HepG2 (cell line): ENCODE data around the gene BRCA1. TPM values are rescaled to one million over a fixed set of nuclear protein-coding genes. Genes with fewer than 3 reads are reported as not detected.

ENCODE experiments used
- BCL6 ChIP-seq: IDR thresholded peaks from 2 replicates; pipeline ENCODE4 v1.6.1; 2016; ENCODE audit warnings: missing genetic modification reagents, missing compliant biosample characterization
- ERF ChIP-seq: IDR thresholded peaks from 2 replicates; pipeline ENCODE4 v1.6.1; 2018; ENCODE audit warnings: missing biosample characterization, missing genetic modification reagents
- KDM4B ChIP-seq: sonication (generic); formaldehyde crosslinking; IDR thresholded peaks from 2 replicates; pipeline ENCODE4 v1.4.0; 2020; ENCODE audit warnings: missing genetic modification reagents
- KLF15 ChIP-seq: sonication (generic); formaldehyde crosslinking; IDR thresholded peaks from 2 replicates; pipeline ENCODE4 v1.8.1; 2023; ENCODE audit warnings: borderline replicate concordance, mild to moderate bottlenecking, inconsistent platforms, missing genetic modification reagents, mixed read lengths
- NFKB2 ChIP-seq: sonication (generic); formaldehyde crosslinking; IDR thresholded peaks from 2 replicates; pipeline ENCODE4 v1.4.0; 2020; ENCODE audit warnings: missing genetic modification reagents, borderline replicate concordance
- NFYC ChIP-seq: IDR thresholded peaks from 2 replicates; pipeline ENCODE4 v1.6.1; 2016; ENCODE audit warnings: missing genetic modification reagents, missing compliant biosample characterization
- NPAS2 ChIP-seq: sonication (generic); formaldehyde crosslinking; IDR thresholded peaks from 2 replicates; pipeline ENCODE4 v1.8.0; 2022; ENCODE audit warnings: mild to moderate bottlenecking, missing genetic modification reagents, borderline replicate concordance
- REST ChIP-seq, 2 experiments: IDR thresholded peaks; 2 replicates each; pipeline ENCODE4 v1.6.1; 2011 to 2012; ENCODE audit warnings: low read length in 2 of 2, borderline replicate concordance in 1 of 2, low read depth in 1 of 2, mild to moderate bottlenecking in 1 of 2, moderate library complexity in 1 of 2
- SETDB1 ChIP-seq: sonication (generic); formaldehyde crosslinking; IDR thresholded peaks from 2 replicates; pipeline ENCODE4 v1.5.1; 2020; ENCODE audit warnings: missing genetic modification reagents, mild to moderate bottlenecking, borderline replicate concordance
- ZFP62 ChIP-seq: sonication (generic); formaldehyde crosslinking; IDR thresholded peaks from 2 replicates; pipeline ENCODE4 v1.4.0; 2020; ENCODE audit warnings: missing genetic modification reagents
- ZNF101 ChIP-seq: sonication (generic); formaldehyde crosslinking; IDR thresholded peaks from 2 replicates; pipeline ENCODE4 v1.4.0; 2020; ENCODE audit warnings: mild to moderate bottlenecking, low read depth, missing genetic modification reagents, borderline replicate concordance
- ZNF572 ChIP-seq: sonication (generic); formaldehyde crosslinking; IDR thresholded peaks from 2 replicates; pipeline ENCODE4 v1.5.1; 2020; ENCODE audit warnings: mild to moderate bottlenecking, missing genetic modification reagents
- ZNF678 ChIP-seq: sonication (generic); formaldehyde crosslinking; IDR thresholded peaks from 2 replicates; pipeline ENCODE4 v1.4.0; 2020; ENCODE audit warnings: mild to moderate bottlenecking, missing genetic modification reagents
- ZNF772 ChIP-seq: sonication (generic); formaldehyde crosslinking; IDR thresholded peaks from 2 replicates; pipeline ENCODE4 v1.5.0; 2020; ENCODE audit warnings: mild to moderate bottlenecking, missing genetic modification reagents
- ZSCAN22 ChIP-seq: sonication (generic); formaldehyde crosslinking; IDR thresholded peaks from 2 replicates; pipeline ENCODE4 v1.4.0; 2020; ENCODE audit warnings: mild to moderate bottlenecking, missing genetic modification reagents
- polyA plus RNA-seq, 8 experiments: library from polyadenylated mRNA; depleted of rRNA in 3 of 8; stranded (reverse) in 7 of 8; unstranded in 1 of 8; fragments of >200 nt; fragmentation: Illumina TruSeq in 4 of 8; extraction: Trizol in 4 of 8; gene quantifications; 2 replicates each; pipeline versions ENCODE4 v1.2.1 to v1.2.3, GENCODE V29; 2011 to 2016; ENCODE audit warnings: low read depth in 4 of 8, missing spikeins in 1 of 8, mixed read lengths in 1 of 8; ENCODE audit not compliant: insufficient read depth in 1 of 8
- total RNA-seq, 5 experiments: library from RNA; depleted of rRNA; stranded (reverse); fragments of >200 nt; fragmentation: Illumina TruSeq; extraction: Trizol; gene quantifications; 2 replicates each; pipeline ENCODE4 v1.2.3, GENCODE V29; 2016; ENCODE audit warnings: low read depth in 1 of 5
- TF ChIP-seq, protein P1 (sequence below): sonication (generic); formaldehyde crosslinking; IDR thresholded peaks from 2 replicates; pipeline ENCODE4; 2020; ENCODE audit warnings: missing genetic modification reagents, mild to moderate bottlenecking, borderline replicate concordance
- TF ChIP-seq, protein P2 (sequence below), 2 experiments: sonication (generic) in 1 of 2; formaldehyde crosslinking in 1 of 2; IDR thresholded peaks; 2 replicates each; pipeline versions ENCODE4 v1.4.0 to v1.6.1; 2016 to 2020; ENCODE audit warnings: borderline replicate concordance in 1 of 2, low read depth in 1 of 2, mild to moderate bottlenecking in 1 of 2, missing genetic modification reagents in 1 of 2

The BRCA1 gene
- total and polyA plus RNA-seq, 2 of the 13 experiments (the other 11 are each of a cell fraction or from before 2014, with no cell fraction given), result 13.3 to 37.5 TPM

- TF ChIP-seq, protein P1, sequence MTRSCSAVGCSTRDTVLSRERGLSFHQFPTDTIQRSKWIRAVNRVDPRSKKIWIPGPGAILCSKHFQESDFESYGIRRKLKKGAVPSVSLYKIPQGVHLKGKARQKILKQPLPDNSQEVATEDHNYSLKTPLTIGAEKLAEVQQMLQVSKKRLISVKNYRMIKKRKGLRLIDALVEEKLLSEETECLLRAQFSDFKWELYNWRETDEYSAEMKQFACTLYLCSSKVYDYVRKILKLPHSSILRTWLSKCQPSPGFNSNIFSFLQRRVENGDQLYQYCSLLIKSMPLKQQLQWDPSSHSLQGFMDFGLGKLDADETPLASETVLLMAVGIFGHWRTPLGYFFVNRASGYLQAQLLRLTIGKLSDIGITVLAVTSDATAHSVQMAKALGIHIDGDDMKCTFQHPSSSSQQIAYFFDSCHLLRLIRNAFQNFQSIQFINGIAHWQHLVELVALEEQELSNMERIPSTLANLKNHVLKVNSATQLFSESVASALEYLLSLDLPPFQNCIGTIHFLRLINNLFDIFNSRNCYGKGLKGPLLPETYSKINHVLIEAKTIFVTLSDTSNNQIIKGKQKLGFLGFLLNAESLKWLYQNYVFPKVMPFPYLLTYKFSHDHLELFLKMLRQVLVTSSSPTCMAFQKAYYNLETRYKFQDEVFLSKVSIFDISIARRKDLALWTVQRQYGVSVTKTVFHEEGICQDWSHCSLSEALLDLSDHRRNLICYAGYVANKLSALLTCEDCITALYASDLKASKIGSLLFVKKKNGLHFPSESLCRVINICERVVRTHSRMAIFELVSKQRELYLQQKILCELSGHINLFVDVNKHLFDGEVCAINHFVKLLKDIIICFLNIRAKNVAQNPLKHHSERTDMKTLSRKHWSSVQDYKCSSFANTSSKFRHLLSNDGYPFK (CRISPR knock-in tag), result peak; percentile 100
- TF ChIP-seq ZNF572 (CRISPR knock-in tag) (peak; percentile 63; the same call in 1 of the 2 replicates), BCL6 (peak; percentile 88), ERF (peak; percentile 100), NFKB2 (CRISPR knock-in tag) (peak; percentile 94; the same call in 1 of the 2 replicates), NPAS2 (CRISPR knock-in tag) (no peak), REST (IDR thresholded peaks at IDR 0.05; ENCODE audit: borderline replicate concordance in 1 of 2, low read depth in 1 of 2, low read length in 2 of 2) (peak in 1 of 2 experiments; percentile 74; a peak in 1 of 4 replicates), KLF15 (CRISPR knock-in tag) (peak; percentile 72; the same call in 1 of the 2 replicates), SETDB1 (CRISPR knock-in tag) (no peak), ZFP62 (CRISPR knock-in tag) (no peak), ZNF678 (CRISPR knock-in tag) (no peak), ZNF772 (CRISPR knock-in tag) (peak; percentile 96), ZSCAN22 (no peak; the same call in 1 of the 2 replicates), KDM4B (CRISPR knock-in tag) (peak; percentile 94), ZNF101 (CRISPR knock-in tag) (peak; percentile 64; the same call in 1 of the 2 replicates), NFYC (CRISPR knock-in tag) (peak; percentile 88)
- TF ChIP-seq, protein P2, sequence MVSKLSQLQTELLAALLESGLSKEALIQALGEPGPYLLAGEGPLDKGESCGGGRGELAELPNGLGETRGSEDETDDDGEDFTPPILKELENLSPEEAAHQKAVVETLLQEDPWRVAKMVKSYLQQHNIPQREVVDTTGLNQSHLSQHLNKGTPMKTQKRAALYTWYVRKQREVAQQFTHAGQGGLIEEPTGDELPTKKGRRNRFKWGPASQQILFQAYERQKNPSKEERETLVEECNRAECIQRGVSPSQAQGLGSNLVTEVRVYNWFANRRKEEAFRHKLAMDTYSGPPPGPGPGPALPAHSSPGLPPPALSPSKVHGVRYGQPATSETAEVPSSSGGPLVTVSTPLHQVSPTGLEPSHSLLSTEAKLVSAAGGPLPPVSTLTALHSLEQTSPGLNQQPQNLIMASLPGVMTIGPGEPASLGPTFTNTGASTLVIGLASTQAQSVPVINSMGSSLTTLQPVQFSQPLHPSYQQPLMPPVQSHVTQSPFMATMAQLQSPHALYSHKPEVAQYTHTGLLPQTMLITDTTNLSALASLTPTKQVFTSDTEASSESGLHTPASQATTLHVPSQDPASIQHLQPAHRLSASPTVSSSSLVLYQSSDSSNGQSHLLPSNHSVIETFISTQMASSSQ (IDR thresholded peaks at IDR 0.05; ENCODE audit: low read depth), result peak; percentile 83
- TF ChIP-seq, protein P2 (CRISPR knock-in tag; IDR thresholded peaks at IDR 0.05; ENCODE audit: borderline replicate concordance), result peak; percentile 94
Measured at GRCh38 chr17:42997984-42998938, 126.9 kb downstream of the BRCA1 start, which contains the start of gene RPL27 (continued).
